ENCODE measurements around the gene ADAM22.

DNA sequence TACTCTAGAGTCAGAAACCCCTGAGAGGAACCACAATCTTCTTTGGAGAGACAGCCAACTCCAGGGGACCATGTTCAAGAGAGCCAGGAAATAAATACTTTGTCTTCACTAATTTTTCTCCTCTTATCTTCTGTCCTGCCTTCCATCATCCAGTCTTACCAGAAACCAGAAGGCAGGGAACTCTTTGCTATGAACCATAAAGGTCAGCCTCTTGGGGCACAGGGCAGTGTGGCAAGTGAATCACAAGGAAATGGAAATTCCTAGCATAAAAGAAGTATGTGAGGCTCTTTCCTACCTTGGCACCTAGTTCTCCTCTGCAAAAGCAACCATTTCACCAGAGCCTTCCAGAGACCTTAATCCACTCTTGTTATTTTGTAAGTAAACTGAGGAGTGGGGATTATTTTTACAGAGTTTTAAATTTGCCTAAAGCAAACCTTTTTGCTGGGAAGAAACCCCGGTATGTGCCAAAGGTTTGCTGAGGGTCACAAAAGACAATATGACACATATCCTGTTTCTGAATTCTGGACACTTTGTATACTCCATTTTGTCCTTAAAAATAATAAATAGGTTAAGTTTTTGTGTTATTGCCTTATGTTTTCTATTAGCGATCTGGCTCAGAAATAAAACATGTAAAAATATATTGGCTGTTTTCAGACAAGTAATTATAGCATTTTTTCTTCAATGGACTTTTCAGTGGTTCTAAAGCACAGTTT lies 87.1 kb downstream of the ADAM22 start:
- TF ChIP-seq CTCF (IDR thresholded peaks at IDR 0.05; ENCODE audit: insufficient read depth, low read length, poor library complexity, severe bottlenecking): no peak
- TF ChIP-seq EZH2phosphoT487 (conservative IDR thresholded peaks at IDR 0.05; ENCODE audit: low read length): no peak
